ENCODE results near the gene SIRT2. TPM values are rescaled to one million over a fixed set of nuclear protein-coding genes. Genes with fewer than 3 reads are reported as not detected.

The SIRT2 gene
- total RNA-seq, 2 experiments from 2014 or later, result 25.5 to 32.1 TPM

DNA sequence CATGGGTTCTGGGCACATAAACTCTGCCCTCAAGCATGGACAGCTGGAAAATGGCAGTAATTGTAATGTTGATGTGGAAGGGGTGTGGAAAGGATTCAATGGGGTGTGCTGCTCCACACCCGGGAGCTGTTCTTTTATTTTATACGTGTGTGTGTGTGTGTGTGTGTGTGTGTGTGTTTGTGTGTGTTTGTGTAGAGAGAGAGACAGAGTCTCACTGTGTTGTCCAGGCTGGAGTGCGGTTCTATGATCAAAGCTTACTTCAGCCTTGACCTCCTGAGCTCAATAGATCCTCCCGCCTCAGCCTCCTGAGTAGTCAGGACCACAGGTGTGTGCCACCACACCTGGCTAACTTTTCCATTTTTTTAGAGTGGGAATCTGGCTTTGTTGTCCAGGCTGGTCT is 34.1 kb upstream of the SIRT2 start:
- no peak overlapping the region for H3K4me3 ChIP-seq (ENCODE audit: low read depth, low read length, poor library complexity, severe bottlenecking)
- ChIA-PET CTCF (ENCODE audit: unreplicated experiment) (interaction anchor here (0.8 to 1.0 kb wide), 2 partner anchors 192 to 198 kb away, joined by 3 read pairs; no protein-coding TSS in a partner anchor), POLR2A (interaction anchor here (0.6 to 1.0 kb wide), 4 partner anchors 104 to 340 kb away, joined by 3 to 6 read pairs (median 4); no protein-coding TSS in a partner anchor)
- BruUV-seq (replicated peaks), result no TSS peak
- intact Hi-C loops (cut with micrococcal nuclease; ENCODE audit: unreplicated experiment), result loop anchor here (5.0 kb wide), 2 partner anchors 296 to 531 kb away; partner anchors contain the start of gene FAM98C
- no peak overlapping the region for H2AFZ ChIP-seq (ENCODE audit: low read length)
- H3K9me3 ChIP-seq (ENCODE audit: low read length), result peaks cover 10% of the 10 kb centered on the region; the same call in 1 of the 2 replicates
- no peak overlapping the region for H3K4me2 ChIP-seq (ENCODE audit: low read length)
- DNase-seq (ENCODE audit: low spot score), result no peak
- H3K4me1 ChIP-seq (ENCODE audit: insufficient read depth, low read length, poor library complexity, severe bottlenecking), result peaks cover 30% of the 10 kb centered on the region
- H4K20me1 ChIP-seq (ENCODE audit: insufficient read depth, low read length), result no peaks in the 10 kb centered on the region
- H3K79me2 ChIP-seq (ENCODE audit: insufficient read depth, low read depth, low read length), result peaks cover 34% of the 10 kb centered on the region
- H3K27ac ChIP-seq (ENCODE audit: low read depth, low read length, poor library complexity, severe bottlenecking), result no peak overlapping the region
- TF ChIP-seq, protein P1, sequence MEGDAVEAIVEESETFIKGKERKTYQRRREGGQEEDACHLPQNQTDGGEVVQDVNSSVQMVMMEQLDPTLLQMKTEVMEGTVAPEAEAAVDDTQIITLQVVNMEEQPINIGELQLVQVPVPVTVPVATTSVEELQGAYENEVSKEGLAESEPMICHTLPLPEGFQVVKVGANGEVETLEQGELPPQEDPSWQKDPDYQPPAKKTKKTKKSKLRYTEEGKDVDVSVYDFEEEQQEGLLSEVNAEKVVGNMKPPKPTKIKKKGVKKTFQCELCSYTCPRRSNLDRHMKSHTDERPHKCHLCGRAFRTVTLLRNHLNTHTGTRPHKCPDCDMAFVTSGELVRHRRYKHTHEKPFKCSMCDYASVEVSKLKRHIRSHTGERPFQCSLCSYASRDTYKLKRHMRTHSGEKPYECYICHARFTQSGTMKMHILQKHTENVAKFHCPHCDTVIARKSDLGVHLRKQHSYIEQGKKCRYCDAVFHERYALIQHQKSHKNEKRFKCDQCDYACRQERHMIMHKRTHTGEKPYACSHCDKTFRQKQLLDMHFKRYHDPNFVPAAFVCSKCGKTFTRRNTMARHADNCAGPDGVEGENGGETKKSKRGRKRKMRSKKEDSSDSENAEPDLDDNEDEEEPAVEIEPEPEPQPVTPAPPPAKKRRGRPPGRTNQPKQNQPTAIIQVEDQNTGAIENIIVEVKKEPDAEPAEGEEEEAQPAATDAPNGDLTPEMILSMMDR (conservative IDR thresholded peaks at IDR 0.05; ENCODE audit: low read length), result no peak
- TF ChIP-seq EZH2phosphoT487 (IDR thresholded peaks at IDR 0.05; ENCODE audit: borderline replicate concordance, low read depth, low read length), result no peak
- peaks cover 41% of the 10 kb centered on the region for H3K36me3 ChIP-seq (ENCODE audit: insufficient read depth, low read length)
- H3K9me2 ChIP-seq (ENCODE audit: insufficient read depth, low read length), result no peaks in the 10 kb centered on the region

- Histone ChIP-seq H3K36me3 (ENCODE audit: insufficient read depth, low read length) (peaks cover 51% of the 10 kb centered on the region), H3K4me1 (ENCODE audit: insufficient read depth, low read length, poor library complexity, severe bottlenecking) (peaks cover 31% of the 10 kb centered on the region), H3K9me2 (ENCODE audit: insufficient read depth, low read length) (no peaks in the 10 kb centered on the region), H3K4me3 (ENCODE audit: low read depth, low read length, poor library complexity, severe bottlenecking) (peak overlapping the region; percentile 96), H3K27ac (ENCODE audit: low read depth, low read length, poor library complexity, severe bottlenecking) (no peak overlapping the region), H2AFZ (ENCODE audit: low read length) (no peak overlapping the region), H4K20me1 (ENCODE audit: insufficient read depth, low read length) (no peaks in the 10 kb centered on the region), H3K4me2 (ENCODE audit: low read length) (peak overlapping the region; percentile 82), H3K9me3 (ENCODE audit: low read length) (peaks cover 10% of the 10 kb centered on the region; the same call in 1 of the 2 replicates), H3K79me2 (ENCODE audit: insufficient read depth, low read depth, low read length) (peaks cover 44% of the 10 kb centered on the region)
- TF ChIP-seq, protein P1 (conservative IDR thresholded peaks at IDR 0.05; ENCODE audit: low read length), result peak; percentile 73
- no peak for TF ChIP-seq EZH2phosphoT487 (IDR thresholded peaks at IDR 0.05; ENCODE audit: borderline replicate concordance, low read depth, low read length)
- no TSS peak for BruUV-seq (replicated peaks)
- ChIA-PET POLR2A (interaction anchor here (0.9 kb wide), 2 partner anchors 103 to 280 kb away, joined by 3 to 4 read pairs; no protein-coding TSS in a partner anchor), CTCF (ENCODE audit: unreplicated experiment) (interaction anchor here (0.6 to 1.0 kb wide), 3 partner anchors 191 to 658 kb away, joined by 3 read pairs; no protein-coding TSS in a partner anchor)
- peak; percentile 70 for DNase-seq (ENCODE audit: low spot score)
- intact Hi-C loops (cut with micrococcal nuclease; ENCODE audit: unreplicated experiment), result loop anchor here (5.0 kb wide), 2 partner anchors 295 to 530 kb away; partner anchors contain the start of gene FAM98C
Observed at GRCh38 chr19:38932425-38933179, 33.2 kb upstream of the SIRT2 start.

GRCh38 chr19:38931521-38931793 is 32.0 kb upstream of the SIRT2 start:
- Histone ChIP-seq H4K20me1 (ENCODE audit: insufficient read depth, low read length) (no peaks in the 10 kb centered on the region), H3K9me3 (ENCODE audit: low read length) (peaks cover 10% of the 10 kb centered on the region; the same call in 1 of the 2 replicates), H3K27ac (ENCODE audit: low read depth, low read length, poor library complexity, severe bottlenecking) (peak overlapping the region; percentile 71), H3K4me3 (ENCODE audit: low read depth, low read length, poor library complexity, severe bottlenecking) (peak overlapping the region; percentile 96), H2AFZ (ENCODE audit: low read length) (no peak overlapping the region), H3K36me3 (ENCODE audit: insufficient read depth, low read length) (peaks cover 54% of the 10 kb centered on the region), H3K4me2 (ENCODE audit: low read length) (peak overlapping the region; percentile 82), H3K79me2 (ENCODE audit: insufficient read depth, low read depth, low read length) (peaks cover 45% of the 10 kb centered on the region), H3K4me1 (ENCODE audit: insufficient read depth, low read length, poor library complexity, severe bottlenecking) (peaks cover 31% of the 10 kb centered on the region), H3K9me2 (ENCODE audit: insufficient read depth, low read length) (no peaks in the 10 kb centered on the region)
- TF ChIP-seq, protein P1 (conservative IDR thresholded peaks at IDR 0.05; ENCODE audit: low read length), result no peak
- no peak for TF ChIP-seq EZH2phosphoT487 (IDR thresholded peaks at IDR 0.05; ENCODE audit: borderline replicate concordance, low read depth, low read length)
- no peak for DNase-seq (ENCODE audit: low spot score)
- ChIA-PET CTCF (ENCODE audit: unreplicated experiment) (interaction anchor here (1.1 kb wide), 1 partner anchor 31 kb away, joined by 3 read pairs; no protein-coding TSS in a partner anchor), POLR2A (no interaction called here)
- BruUV-seq (replicated peaks), result no TSS peak
- intact Hi-C loops (cut with micrococcal nuclease; ENCODE audit: unreplicated experiment), result loop anchor here (2.0 to 5.0 kb wide), 3 partner anchors 81 to 529 kb away; partner anchors contain the start of gene FAM98C
